HG03558 (cell line): ENCODE results near the gene ADNP.
A peak's percentile ranks its signal among the peaks of the same experiment; 100 is the strongest.
"Not testable (repeated sequence)": the region's sequence is repeated elsewhere in the genome, so short reads cannot be mapped to it uniquely, and the experiment has no call there.

Experiments used
- ATAC-seq: cut with Tn5 transposase; IDR thresholded peaks from one replicate; pipeline ENCODE4 v1.9.1; 2021; ENCODE audit warnings: moderate number of reproducible peaks; ENCODE audit not compliant: unreplicated experiment; ENCODE audit errors: extremely low read depth

ADNP gene

GRCh38 chr20:50931306-50932015, at the start of gene ADNP:
Gene ADNP (minus strand): TSS chr20:50931437. CDS start chr20:50903996, 27,441 bp downstream.
- peak; percentile 50 for ATAC-seq

GRCh38 chr20:50980071-50980681, 48.9 kb upstream of the ADNP start:
- ATAC-seq, result no peak

- not testable (repeated sequence) for ATAC-seq
These were observed 47.3 kb upstream of the ADNP start for GRCh38 chr20:50978533-50978932.

GRCh38 chr20:50977066-50978021, 46.1 kb upstream of the ADNP start:
- ATAC-seq, result no peak

GRCh38 chr20:50975701-50976330, 44.6 kb upstream of the ADNP start:
- ATAC-seq, result no peak

- ATAC-seq, result no peak
These were observed 38.7 kb upstream of the ADNP start for GRCh38 chr20:50969912-50970311.

GRCh38 chr20:50969435-50969834, 38.2 kb upstream of the ADNP start:
- no peak for ATAC-seq

GRCh38 chr20:50968289-50968688, 37.1 kb upstream of the ADNP start:
- ATAC-seq, result no peak

GRCh38 chr20:50967586-50967985, 36.3 kb upstream of the ADNP start:
- ATAC-seq, result no peak

GRCh38 chr20:50959543-50960126, 28.4 kb upstream of the ADNP start:
- ATAC-seq, result no peak

GRCh38 chr20:50958615-50959542, 27.6 kb upstream of the ADNP start, which contains the start of gene MOCS3:
Gene MOCS3 (plus strand): TSS chr20:50958818. CDS start chr20:50958843, 25 bp downstream.
- no peak for ATAC-seq

GRCh38 chr20:50957798-50958614, 26.8 kb upstream of the ADNP start, which contains the start of gene DPM1:
Gene DPM1 (minus strand): TSS chr20:50958532. CDS start chr20:50958523, 9 bp downstream.
- no peak for ATAC-seq

GRCh38 chr20:50957276-50957675, 26.0 kb upstream of the ADNP start:
- ATAC-seq, result no peak

- ATAC-seq, result no peak
These were observed 22.6 kb upstream of the ADNP start for GRCh38 chr20:50953821-50954220.

- ATAC-seq, result no peak
These were observed 22.0 kb upstream of the ADNP start for GRCh38 chr20:50953196-50953595.

- ATAC-seq, result no peak
These were observed 17.0 kb upstream of the ADNP start for GRCh38 chr20:50948132-50948785.

GRCh38 chr20:50943069-50943468, 11.8 kb upstream of the ADNP start:
- ATAC-seq, result no peak
